H9 (cell line): Measurements from ENCODE around the gene TBC1D2. TPM values are rescaled to one million over a fixed set of nuclear protein-coding genes. Genes with fewer than 3 reads are reported as not detected.

Source experiments
- DNase-seq: peaks from one replicate; pipeline ENCODE4 v3.0.0-alpha.2; 2017
- H2AFZ ChIP-seq: one replicate; pipeline ENCODE4 v1.6.1; 2013; ENCODE audit warnings: mild to moderate bottlenecking, low read length, control low read depth, moderate library complexity
- H2AK5ac ChIP-seq: 2 replicates; pipeline ENCODE4 v1.6.1; 2013; ENCODE audit warnings: low read length, control low read depth, mixed read lengths; ENCODE audit not compliant: insufficient read length
- H2BK120ac ChIP-seq: one replicate; pipeline ENCODE4 v1.6.1; 2013; ENCODE audit warnings: low read depth, mild to moderate bottlenecking, low read length, control low read depth, inconsistent platforms; ENCODE audit not compliant: poor library complexity, severe bottlenecking
- H2BK12ac ChIP-seq: 2 replicates; pipeline ENCODE4 v1.6.1; 2013; ENCODE audit warnings: low read length, control low read depth, mixed read lengths, low read depth; ENCODE audit not compliant: insufficient read length
- H2BK15ac ChIP-seq: 2 replicates; pipeline ENCODE4 v1.6.1; 2013; ENCODE audit warnings: low read depth, low read length, control low read depth
- H2BK20ac ChIP-seq: one replicate; pipeline ENCODE4 v1.6.1; 2013; ENCODE audit warnings: low read depth, mild to moderate bottlenecking, low read length, control low read depth, inconsistent platforms; ENCODE audit not compliant: poor library complexity, severe bottlenecking
- H2BK5ac ChIP-seq: 2 replicates; pipeline ENCODE4 v1.6.1; 2013; ENCODE audit warnings: low read length, control low read depth, mixed read lengths; ENCODE audit not compliant: insufficient read length
- H3K14ac ChIP-seq: 2 replicates; pipeline ENCODE4 v1.6.1; 2013; ENCODE audit warnings: low read length, control low read depth; ENCODE audit not compliant: insufficient read depth
- H3K18ac ChIP-seq: 2 replicates; pipeline ENCODE4 v1.6.1; 2013; ENCODE audit warnings: low read depth, mild to moderate bottlenecking, mixed read lengths, low read length, control low read depth; ENCODE audit not compliant: insufficient read length
- H3K23ac ChIP-seq: 2 replicates; pipeline ENCODE4 v1.6.1; 2013; ENCODE audit warnings: low read length, control low read depth, mixed read lengths, low read depth; ENCODE audit not compliant: insufficient read length
- H3K23me2 ChIP-seq: 2 replicates; pipeline ENCODE4 v1.6.1; 2013; ENCODE audit warnings: low read depth, mild to moderate bottlenecking, mixed read lengths, low read length, control low read depth; ENCODE audit not compliant: insufficient read length, poor library complexity, severe bottlenecking
- H3K27ac ChIP-seq: 2 replicates; pipeline ENCODE4 v1.5.1; 2013; ENCODE audit warnings: low read length, control low read depth, mixed read lengths, low read depth; ENCODE audit not compliant: insufficient read length
- H3K27me3 ChIP-seq: 2 replicates; pipeline ENCODE4 v1.6.1; 2013; ENCODE audit warnings: low read length, control low read depth, inconsistent platforms; ENCODE audit not compliant: insufficient read depth
- H3K4ac ChIP-seq: 2 replicates; pipeline ENCODE4 v1.6.1; 2013; ENCODE audit warnings: low read depth, mild to moderate bottlenecking, control low read depth, inconsistent platforms, low read length, moderate library complexity
- H3K4me1 ChIP-seq: 2 replicates; pipeline ENCODE4 v1.6.1; 2013; ENCODE audit warnings: low read length, control low read depth, inconsistent platforms; ENCODE audit not compliant: insufficient read depth
- H3K4me2 ChIP-seq: 2 replicates; pipeline ENCODE4 v1.6.1; 2013; ENCODE audit warnings: low read length, control low read depth, mixed read lengths; ENCODE audit not compliant: insufficient read length, insufficient read depth
- H3K56ac ChIP-seq: 2 replicates; pipeline ENCODE4 v1.6.1; 2013; ENCODE audit warnings: low read depth, mild to moderate bottlenecking, mixed read lengths, low read length, control low read depth; ENCODE audit not compliant: insufficient read length
- H3K79me1 ChIP-seq: 2 replicates; pipeline ENCODE4 v1.6.1; 2013; ENCODE audit warnings: low read depth, mild to moderate bottlenecking, moderate library complexity, low read length, control low read depth, inconsistent platforms; ENCODE audit not compliant: insufficient read depth, poor library complexity, severe bottlenecking
- H3K79me2 ChIP-seq: 2 replicates; pipeline ENCODE4 v1.6.1; 2013; ENCODE audit warnings: low read length, control low read depth, inconsistent platforms; ENCODE audit not compliant: insufficient read depth
- H3K9ac ChIP-seq: 2 replicates; pipeline ENCODE4 v1.6.1; 2013; ENCODE audit warnings: low read length, control low read depth, mixed read lengths; ENCODE audit not compliant: insufficient read length; ENCODE audit errors: extremely low read depth
- H3K9me3 ChIP-seq: one replicate; pipeline ENCODE4 v1.6.1; 2013; ENCODE audit warnings: low read depth, low read length, inconsistent platforms; ENCODE audit not compliant: control insufficient read depth
- H3T11ph ChIP-seq: one replicate; pipeline ENCODE4 v1.6.1; 2013; ENCODE audit warnings: mild to moderate bottlenecking, low read length, control low read depth, inconsistent platforms
- H4K20me1 ChIP-seq: one replicate; pipeline ENCODE4 v1.6.1; 2013; ENCODE audit not compliant: control insufficient read depth, insufficient read length, insufficient read depth
- H4K5ac ChIP-seq: 2 replicates; pipeline ENCODE4 v1.6.1; 2013; ENCODE audit warnings: low read depth, mild to moderate bottlenecking, mixed read lengths, low read length, control low read depth; ENCODE audit not compliant: insufficient read length
- H4K8ac ChIP-seq: replicated peaks from 2 replicates; pipeline ENCODE4 v1.6.1; 2013; ENCODE audit warnings: low read length, control low read depth, mixed read lengths, low read depth; ENCODE audit not compliant: insufficient read length
- H4K91ac ChIP-seq: 2 replicates; pipeline ENCODE4 v1.6.1; 2013; ENCODE audit warnings: low read depth, mild to moderate bottlenecking, moderate library complexity, mixed read lengths, low read length, control low read depth; ENCODE audit not compliant: insufficient read length
- H3K27ac Mint-ChIP-seq, 3 experiments: 2 replicates in 2 of 3; 3 replicates in 1 of 3; pipeline ENCODE4 v1.8.0; 2020 to 2021; ENCODE audit warnings: mixed read lengths in 3 of 3, mild to moderate bottlenecking in 1 of 3, moderate library complexity in 1 of 3
- H3K27me3 Mint-ChIP-seq: 2 replicates; pipeline ENCODE4 v1.8.0; 2021; ENCODE audit warnings: low read depth, mild to moderate bottlenecking, moderate library complexity, mixed read lengths
- H3K36me3 Mint-ChIP-seq, 3 experiments: 2 replicates in 2 of 3; 3 replicates in 1 of 3; pipeline ENCODE4 v1.8.0; 2020 to 2021; ENCODE audit warnings: low read depth in 3 of 3, mixed read lengths in 3 of 3; ENCODE audit not compliant: insufficient read depth in 1 of 3
- H3K4me1 Mint-ChIP-seq, 2 experiments: 2 replicates each; pipeline ENCODE4 v1.8.0; 2020; ENCODE audit warnings: mixed read lengths in 2 of 2
- H3K4me3 Mint-ChIP-seq, 2 experiments: 2 replicates in 1 of 2; 3 replicates in 1 of 2; pipeline ENCODE4 v1.8.0; 2020 to 2021; ENCODE audit warnings: mild to moderate bottlenecking in 2 of 2, mixed read lengths in 2 of 2, moderate library complexity in 1 of 2
- H3K9me3 Mint-ChIP-seq, 2 experiments: 2 replicates in 1 of 2; 3 replicates in 1 of 2; pipeline ENCODE4 v1.8.0; 2020; ENCODE audit warnings: mild to moderate bottlenecking in 2 of 2, mixed read lengths in 2 of 2, moderate library complexity in 1 of 2
- CTCF ChIP-seq: fragments of 200-600 bp; sonication (generic); conservative IDR thresholded peaks from 3 replicates; pipeline ENCODE4 v1.8.0; 2021; ENCODE audit warnings: antibody characterized with exemption, mild to moderate bottlenecking
- WGBS: extraction: QIAGEN DNeasy Blood & Tissue Kit; methylation state at CpG from one replicate; pipeline ENCODE4 v1.1.7; 2013; ENCODE audit warnings: missing lambda C conversion rate, low lambda C conversion rate, mixed read lengths; ENCODE audit not compliant: insufficient read length; ENCODE audit errors: extremely low coverage; 5-methylcytosine and 5-hydroxymethylcytosine counted together
- total RNA-seq: library from RNA; stranded (reverse); gene quantifications from 2 replicates; pipeline ENCODE4 v1.2.1, GENCODE V29; 2021

Gene TBC1D2
- total RNA-seq, 1 experiment from 2014 or later, result 2.9 TPM

- Histone ChIP-seq H4K20me1 (no peaks in the 10 kb centered on the region), H2BK20ac (no peak overlapping the region), H3K14ac (no peak overlapping the region), H3K4ac (no peak overlapping the region), H3K9ac (no peak overlapping the region), H3K4me1 (no peaks in the 10 kb centered on the region), H3K4me2 (no peak overlapping the region), H2BK15ac (no peak overlapping the region), H3K23ac (no peak overlapping the region), H3K79me2 (no peaks in the 10 kb centered on the region), H3K56ac (no peak overlapping the region), H4K91ac (no peak overlapping the region), H3K27ac (no peak overlapping the region), H3K23me2 (no peaks in the 10 kb centered on the region), H3T11ph (no peak overlapping the region), H4K8ac (no peak overlapping the region), H3K18ac (no peak overlapping the region), H2AFZ (no peak overlapping the region), H3K79me1 (no peaks in the 10 kb centered on the region), H3K27me3 (no peaks in the 10 kb centered on the region), H4K5ac (no peak overlapping the region), H2BK12ac (no peak overlapping the region), H2AK5ac (no peak overlapping the region), H2BK5ac (no peak overlapping the region), H3K9me3 (no peaks in the 10 kb centered on the region), H2BK120ac (no peak overlapping the region)
- no peaks in the 10 kb centered on the region; the same call in 1 of the 2 replicates for H3K27me3 Mint-ChIP-seq
- TF ChIP-seq CTCF, result no peak
- H3K27ac Mint-ChIP-seq, result peak overlapping the region in 1 of 3 experiments; percentile 60; a peak in 1 of 7 replicates
- whole genome bisulfite sequencing, result no CpG with 5 or more reads among the region's 5 CpGs
- no peaks in the 10 kb centered on the region for H3K9me3 Mint-ChIP-seq
- peaks cover 12% of the 10 kb centered on the region in 2 experiments for H3K4me1 Mint-ChIP-seq
- no peak overlapping the region for H3K4me3 Mint-ChIP-seq
- no peak for DNase-seq
- peaks cover 0 to 1% (median 0%) of the 10 kb centered on the region in 3 experiments; a peak in 1 of 7 replicates for H3K36me3 Mint-ChIP-seq
Measured at GRCh38 chr9:98291820-98292219, 36.4 kb upstream of the TBC1D2 start.
